Adrenal gland (tissue), 12 donors: Measurements from ENCODE around the gene TEAD1. TPM values are rescaled to one million over a fixed set of nuclear protein-coding genes. Genes with fewer than 3 reads are reported as not detected.

Experiments
- DNase-seq, 7 donors: peaks; one replicate each; pipeline ENCODE4 v3.0.0-alpha.2; 2019 to 2020
- H3K27ac ChIP-seq, 5 donors: fragments of 200-600 bp; sonication (generic) in 4 of 5; 1 replicate in 3 of 5; 2 replicates in 2 of 5; pipeline versions ENCODE4 v1.5.1 to v1.8.0; 2016 to 2020; ENCODE audit warnings: mild to moderate bottlenecking in 1 of 5
- H3K27me3 ChIP-seq: fragments of 200-600 bp; 2 replicates; pipeline ENCODE4 v1.8.0; 2021
- H3K36me3 ChIP-seq, 2 donors: fragments of 200-600 bp; replicated peaks in 1 of 2; 1 replicate in 1 of 2; 2 replicates in 1 of 2; pipeline versions ENCODE4 v1.5.1 to v1.8.0; 2018 to 2022
- H3K4me1 ChIP-seq, 2 donors: fragments of 200-600 bp; replicated peaks in 1 of 2; 1 replicate in 1 of 2; 2 replicates in 1 of 2; pipeline versions ENCODE4 v1.5.1 to v1.8.0; 2018 to 2021
- H3K4me3 ChIP-seq, 4 donors: fragments of 200-600 bp; sonication (generic) in 3 of 4; one replicate each; pipeline ENCODE4 v1.5.1; 2016 to 2018
- H3K9me3 ChIP-seq, 3 donors: fragments of 200-600 bp; sonication (generic) in 1 of 3; replicated peaks in 1 of 3; 1 replicate in 2 of 3; 2 replicates in 1 of 3; pipeline versions ENCODE4 v1.5.1 to v1.8.0; 2016 to 2021
- POLR2A ChIP-seq, 2 donors: fragments of 450-650 bp; IDR thresholded peaks; one replicate each; pipeline ENCODE4 v1.6.1; 2017; ENCODE audit warnings: antibody characterized with exemption in 2 of 2, mild to moderate bottlenecking in 2 of 2, moderate library complexity in 1 of 2
- WGBS, 4 donors: extraction: QIAGEN DNeasy Blood & Tissue Kit in 2 of 4; methylation state at CpG; one replicate each; pipeline versions ENCODE4 v1.1.5 to v1.1.7; 2013 to 2017; 5-methylcytosine and 5-hydroxymethylcytosine counted together
- intact Hi-C, 2 donors: fragments of 100-400 bp; cut with DNase I; formaldehyde crosslinking; loops; one replicate each; pipeline versions ENCODE4 v1.14.1 to v1.15.0; 2022 to 2023
- polyA plus RNA-seq, 3 donors: library from polyadenylated mRNA; stranded (reverse); fragments of 200-250 nt in 2 of 3; fragments of 350-450 nt in 1 of 3; fragmentation: Illumina TruSeq in 1 of 3; extraction: RNeasy Lipid Tissue Mini Kit (QIAGEN cat#74804) in 1 of 3; gene quantifications; one replicate each; pipeline ENCODE4 v1.2.3, GENCODE V29; 2013 to 2014
- total RNA-seq, 9 donors: library from RNA; depleted of rRNA in 4 of 9; stranded (reverse); fragments of >200 nt in 4 of 9; fragments of 120-200 nt in 1 of 9; fragmentation: NEBNext Ultra II Directional in 1 of 9; extraction: Animal tissue kit (Norgen Biotek cat#: 25700) in 1 of 9; gene quantifications; one replicate each; pipeline versions ENCODE4 v1.1.0 to v1.2.4, GENCODE V29; 2013 to 2023
- TF ChIP-seq, protein P1 (sequence below), 6 experiments: fragments of 450-650 bp in 4 of 6; fragments of 200-600 bp in 2 of 6; sonication (generic) in 1 of 6; IDR thresholded peaks; 1 replicate in 5 of 6; 2 replicates in 1 of 6; pipeline versions ENCODE4 v1.5.1 to v1.8.0; 2016 to 2021; ENCODE audit warnings: antibody characterized with exemption in 6 of 6, mild to moderate bottlenecking in 2 of 6, moderate library complexity in 1 of 6
- donor health status: healthy with polysubstance abuse.
- donor health status: Bipolar disorder and iron deficiency.
- donor health status: DM: yes; HTN: yes; CAD: no.
- donor health status: DM: no; HTN: no; CAD: no.
- donor health status: DM: no; HTN: no; CAD: no.
- donor health status: DM: yes; HTN: yes; CAD: no.

TEAD1 gene
- total and polyA plus RNA-seq, 12 donors, result 3.9 to 49.9 (median 35.1) TPM

DNA sequence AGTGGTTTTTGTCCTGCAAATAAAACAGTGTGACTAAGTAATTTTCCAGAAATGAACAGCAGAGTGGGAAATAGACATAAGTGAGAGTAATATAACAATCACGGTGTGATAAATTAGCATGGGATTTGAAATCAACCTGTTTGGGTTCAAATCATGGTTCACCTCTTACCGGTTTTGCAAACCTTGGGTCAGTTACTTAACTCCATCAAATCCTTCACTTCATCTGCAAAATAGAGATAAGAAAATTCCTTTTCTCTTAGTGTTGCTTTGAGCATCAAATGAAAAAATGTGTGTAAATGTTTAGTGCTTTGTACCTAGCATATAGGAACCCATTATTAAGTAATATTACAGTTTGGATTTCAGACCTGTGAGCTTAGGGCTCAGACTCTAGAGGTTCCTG, 152.2 kb downstream of the TEAD1 start:
- no peak for DNase-seq
- no peak for TF ChIP-seq POLR2A (IDR thresholded peaks at IDR 0.05)
- TF ChIP-seq, protein P1, sequence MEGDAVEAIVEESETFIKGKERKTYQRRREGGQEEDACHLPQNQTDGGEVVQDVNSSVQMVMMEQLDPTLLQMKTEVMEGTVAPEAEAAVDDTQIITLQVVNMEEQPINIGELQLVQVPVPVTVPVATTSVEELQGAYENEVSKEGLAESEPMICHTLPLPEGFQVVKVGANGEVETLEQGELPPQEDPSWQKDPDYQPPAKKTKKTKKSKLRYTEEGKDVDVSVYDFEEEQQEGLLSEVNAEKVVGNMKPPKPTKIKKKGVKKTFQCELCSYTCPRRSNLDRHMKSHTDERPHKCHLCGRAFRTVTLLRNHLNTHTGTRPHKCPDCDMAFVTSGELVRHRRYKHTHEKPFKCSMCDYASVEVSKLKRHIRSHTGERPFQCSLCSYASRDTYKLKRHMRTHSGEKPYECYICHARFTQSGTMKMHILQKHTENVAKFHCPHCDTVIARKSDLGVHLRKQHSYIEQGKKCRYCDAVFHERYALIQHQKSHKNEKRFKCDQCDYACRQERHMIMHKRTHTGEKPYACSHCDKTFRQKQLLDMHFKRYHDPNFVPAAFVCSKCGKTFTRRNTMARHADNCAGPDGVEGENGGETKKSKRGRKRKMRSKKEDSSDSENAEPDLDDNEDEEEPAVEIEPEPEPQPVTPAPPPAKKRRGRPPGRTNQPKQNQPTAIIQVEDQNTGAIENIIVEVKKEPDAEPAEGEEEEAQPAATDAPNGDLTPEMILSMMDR (IDR thresholded peaks at IDR 0.05), result no peak
- Histone ChIP-seq H3K36me3 (no peaks in the 10 kb centered on the region), H3K27ac (no peak overlapping the region), H3K4me3 (no peak overlapping the region), H3K4me1 (peaks cover 15 to 34% of the 10 kb centered on the region in 2 donors), H3K9me3 (no peaks in the 10 kb centered on the region), H3K27me3 (no peaks in the 10 kb centered on the region)
- intact Hi-C loops, result loop anchor here in 1 of 2 donors (10.0 kb wide), 1 partner anchor 58 kb away; no protein-coding TSS in a partner anchor
- WGBS, 4 donors, result 65 to 86% (median 73%) methylated on average over 2 of the region's 2 CpGs

DNA sequence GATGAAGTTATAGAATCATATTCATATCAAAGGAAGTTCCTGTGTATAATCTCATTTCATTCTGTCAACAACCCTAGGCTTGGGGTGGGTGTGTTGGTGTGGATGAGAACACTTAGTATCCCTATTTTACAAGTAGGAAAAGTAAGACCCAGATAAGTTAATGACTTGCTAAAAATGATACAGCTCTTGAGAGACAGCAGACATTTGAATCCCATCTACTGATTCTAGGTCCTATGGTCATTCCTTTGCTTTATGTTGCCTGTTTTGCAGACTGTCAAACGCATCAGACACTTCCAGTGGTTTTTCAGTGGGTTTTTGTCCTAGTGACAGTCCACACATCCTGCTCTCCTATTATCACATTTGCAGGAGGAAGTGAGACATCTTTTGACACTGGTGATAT, 153.1 kb downstream of the TEAD1 start:
- H3K4me1 ChIP-seq, result peaks cover 16 to 34% of the 10 kb centered on the region in 2 donors
- H3K36me3 ChIP-seq, result no peaks in the 10 kb centered on the region
- intact Hi-C loops, result loop anchor here in 1 of 2 donors (10.0 kb wide), 1 partner anchor 57 kb away; no protein-coding TSS in a partner anchor
- H3K27me3 ChIP-seq, result no peaks in the 10 kb centered on the region
- no peak for DNase-seq
- peak overlapping the region in 1 of 4 donors; percentile 52 for H3K4me3 ChIP-seq
- WGBS, 4 donors, result 58 to 81% (median 71%) methylated on average over 1 of the region's 1 CpG
- H3K27ac ChIP-seq, result peak overlapping the region in 4 of 5 donors; percentile 34 to 82 (median 72)
- TF ChIP-seq, protein P1 (IDR thresholded peaks at IDR 0.05), result no peak
- TF ChIP-seq POLR2A (IDR thresholded peaks at IDR 0.05), result no peak
- H3K9me3 ChIP-seq, result no peaks in the 10 kb centered on the region

DNA sequence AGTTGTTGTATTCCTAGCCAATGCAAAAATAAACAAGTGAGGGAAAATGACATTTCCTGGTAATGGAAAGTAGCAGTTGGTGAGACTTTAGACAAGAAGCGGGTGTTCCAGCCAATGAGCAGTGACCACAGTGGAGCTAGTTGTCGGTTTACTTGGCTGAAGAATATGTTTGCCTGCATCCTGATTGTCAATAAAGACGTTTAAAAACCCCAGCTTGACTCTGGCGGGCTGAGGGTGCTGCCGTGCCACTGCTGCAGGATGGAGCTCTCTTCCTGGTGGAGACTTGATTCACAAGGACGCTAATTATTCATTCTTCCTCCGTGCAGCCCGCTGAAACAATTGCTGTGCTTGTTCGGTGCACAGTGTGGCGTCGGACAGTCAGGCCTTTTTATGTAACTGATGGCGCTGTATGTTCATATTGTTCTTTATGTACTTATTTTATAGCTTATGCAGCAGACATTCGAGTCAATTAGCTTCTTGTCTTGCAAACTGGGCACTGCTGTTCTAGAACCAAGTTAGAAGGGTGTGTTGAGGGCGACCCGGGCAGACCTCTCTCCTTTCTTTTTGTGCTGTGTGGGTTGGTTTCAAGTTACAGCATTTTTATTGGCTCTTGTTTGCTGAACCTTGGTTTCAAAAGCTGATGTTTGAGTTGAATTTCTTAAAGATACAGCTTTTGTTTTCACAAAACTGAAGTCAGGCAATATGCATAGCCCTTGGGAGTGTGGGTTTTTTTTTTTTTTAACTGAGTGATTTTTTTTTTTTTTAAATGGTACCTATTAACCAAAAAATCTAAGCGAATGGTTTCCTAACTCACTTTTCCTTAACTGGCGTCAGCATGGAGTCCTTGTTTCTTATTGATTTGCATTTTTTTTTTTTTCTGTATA, 153.9 kb downstream of the TEAD1 start:
- intact Hi-C loops, result loop anchor here in 1 of 2 donors (10.0 kb wide), 1 partner anchor 57 kb away; no protein-coding TSS in a partner anchor
- peak overlapping the region in 2 of 4 donors; percentile 42 to 52 for H3K4me3 ChIP-seq
- H3K27ac ChIP-seq, result peak overlapping the region; percentile 19 to 82 (median 68)
- peak in 1 of 2 donors; percentile 69 for TF ChIP-seq POLR2A (IDR thresholded peaks at IDR 0.05)
- TF ChIP-seq, protein P1 (IDR thresholded peaks at IDR 0.05), result no peak
- 5 to 8% (median 6%) methylated on average over 17 of the region's 17 CpGs for whole genome bisulfite sequencing, 4 donors
- peaks cover 19 to 42% of the 10 kb centered on the region in 2 donors for H3K4me1 ChIP-seq
- DNase-seq, result peak; percentile 33 to 76 (median 55)
- no peaks in the 10 kb centered on the region for H3K9me3 ChIP-seq
- H3K27me3 ChIP-seq, result no peaks in the 10 kb centered on the region
- H3K36me3 ChIP-seq, result no peaks in the 10 kb centered on the region

DNA sequence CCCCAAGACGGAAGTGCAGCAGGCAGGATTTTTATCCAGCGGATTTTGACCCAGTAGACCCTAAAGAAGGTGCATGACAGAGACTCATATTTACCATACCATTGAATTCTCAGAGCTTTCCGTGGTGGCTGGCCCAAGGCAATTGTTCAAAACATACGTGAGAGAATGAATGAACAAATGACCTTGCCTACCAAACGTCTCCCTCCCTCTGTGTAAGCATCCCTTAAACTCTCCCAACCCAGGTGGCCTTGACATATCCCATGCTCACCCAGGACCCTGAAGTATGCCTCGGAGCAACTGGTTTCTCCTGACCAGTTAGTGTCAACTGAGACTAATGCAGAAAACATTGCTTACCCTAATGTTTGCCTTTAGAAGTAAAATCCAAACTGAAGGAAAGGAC, 154.9 kb downstream of the TEAD1 start:
- Histone ChIP-seq H3K9me3 (no peaks in the 10 kb centered on the region), H3K4me3 (peak overlapping the region in 1 of 4 donors; percentile 52), H3K27ac (peak overlapping the region in 3 of 5 donors; percentile 13 to 60 (median 45)), H3K4me1 (peaks cover 19 to 48% of the 10 kb centered on the region in 2 donors), H3K36me3 (no peaks in the 10 kb centered on the region), H3K27me3 (no peaks in the 10 kb centered on the region)
- 22 to 30% (median 27%) methylated on average over 6 of the region's 6 CpGs for WGBS, 4 donors
- TF ChIP-seq POLR2A (IDR thresholded peaks at IDR 0.05), result no peak
- TF ChIP-seq, protein P1 (IDR thresholded peaks at IDR 0.05), result no peak
- intact Hi-C loops, result loop anchor here in 1 of 2 donors (10.0 kb wide), 1 partner anchor 56 kb away; no protein-coding TSS in a partner anchor
- DNase-seq, result no peak
